Smooth muscle cell (in vitro differentiated cells): ENCODE data around the gene RIMBP2. TPM values are rescaled to one million over a fixed set of nuclear protein-coding genes. Genes with fewer than 3 reads are reported as not detected.

Experiments
- DNase-seq: peaks from one replicate; lab custom pipeline; 2025; ENCODE audit not compliant: unreplicated experiment; lab: John Stamatoyannopoulos, UW
- H2AFZ ChIP-seq: fragments of 200-600 bp; sonication (generic); 2 replicates; pipeline ENCODE4 v1.6.0; 2016; ENCODE audit warnings: antibody characterized with exemption, low read depth, mild to moderate bottlenecking
- H3F3A ChIP-seq: fragments of 200-600 bp; sonication (generic); 2 replicates; pipeline ENCODE4 v1.6.0; 2017; ENCODE audit warnings: antibody characterized with exemption, low read depth
- H3K27ac ChIP-seq: fragments of 200-600 bp; sonication (generic); 2 replicates; pipeline ENCODE4 v1.5.1; 2016; ENCODE audit warnings: low read depth, mild to moderate bottlenecking
- H3K27me3 ChIP-seq: fragments of 200-600 bp; sonication (generic); 2 replicates; pipeline ENCODE4 v1.6.1; 2016; ENCODE audit warnings: low read depth, mild to moderate bottlenecking
- H3K36me3 ChIP-seq: fragments of 200-600 bp; sonication (generic); 2 replicates; pipeline ENCODE4 v1.5.1; 2016; ENCODE audit warnings: low read depth
- H3K4me1 ChIP-seq: fragments of 200-600 bp; sonication (generic); 2 replicates; pipeline ENCODE4 v1.5.1; 2016; ENCODE audit warnings: low read depth
- H3K4me2 ChIP-seq: fragments of 200-600 bp; sonication (generic); 2 replicates; pipeline ENCODE4 v1.6.0; 2016; ENCODE audit warnings: mild to moderate bottlenecking
- H3K4me3 ChIP-seq: fragments of 200-600 bp; sonication (generic); 2 replicates; pipeline ENCODE4 v1.5.1; 2016; ENCODE audit warnings: mild to moderate bottlenecking
- H3K79me2 ChIP-seq: fragments of 200-600 bp; sonication (generic); 2 replicates; pipeline ENCODE4 v1.6.0; 2016; ENCODE audit warnings: low read depth, mild to moderate bottlenecking
- H3K9ac ChIP-seq: fragments of 200-600 bp; sonication (generic); 2 replicates; pipeline ENCODE4 v1.6.0; 2016; ENCODE audit warnings: low read depth
- H3K9me3 ChIP-seq: fragments of 200-600 bp; sonication (generic); replicated peaks from 2 replicates; pipeline ENCODE4 v1.5.1; 2016; ENCODE audit warnings: low read depth
- H4K20me1 ChIP-seq: fragments of 200-600 bp; sonication (generic); 2 replicates; pipeline ENCODE4 v1.6.0; 2016; ENCODE audit warnings: low read depth
- CTCF ChIP-seq: fragments of 200-600 bp; sonication (generic); IDR thresholded peaks from 2 replicates; pipeline ENCODE4 v1.5.1; 2017; ENCODE audit warnings: borderline replicate concordance, mild to moderate bottlenecking, antibody characterized with exemption; ENCODE audit not compliant: insufficient read depth, poor library complexity, severe bottlenecking
- WGBS: methylation state at CpG from one replicate; pipeline ENCODE4 v1.1.7; 2016; ENCODE audit warnings: low lambda C conversion rate; 5-methylcytosine and 5-hydroxymethylcytosine counted together
- polyA plus RNA-seq: library from polyadenylated mRNA; unstranded; fragments of >200 nt; fragmentation: Nextera tagmentation; extraction: Ambion mirVana; gene quantifications from 2 replicates; pipeline ENCODE4 v1.2.1, GENCODE V29; 2016
- total RNA-seq: library from RNA; depleted of rRNA; stranded (reverse); fragments of >200 nt; gene quantifications from 2 replicates; pipeline ENCODE4 v1.2.3, GENCODE V29; 2014

The RIMBP2 gene
- total and polyA plus RNA-seq, 2 experiments from 2014 or later, result 2.3 TPM; not detected in 1

- Histone ChIP-seq H3K9me3 (no peaks in the 10 kb centered on the region), H3K4me3 (no peak overlapping the region), H3K36me3 (no peaks in the 10 kb centered on the region), H3K79me2 (no peaks in the 10 kb centered on the region), H3K4me1 (no peaks in the 10 kb centered on the region), H3F3A (no peaks in the 10 kb centered on the region), H4K20me1 (no peaks in the 10 kb centered on the region), H3K27ac (no peak overlapping the region), H3K27me3 (no peaks in the 10 kb centered on the region), H3K9ac (no peak overlapping the region), H2AFZ (no peak overlapping the region), H3K4me2 (no peak overlapping the region)
- no peak for TF ChIP-seq CTCF
- 94% methylated on average over 12 of the region's 12 CpGs for WGBS
- no peak for DNase-seq
Measured at GRCh38 chr12:130606231-130606630, 109.9 kb downstream of the RIMBP2 start.

DNA sequence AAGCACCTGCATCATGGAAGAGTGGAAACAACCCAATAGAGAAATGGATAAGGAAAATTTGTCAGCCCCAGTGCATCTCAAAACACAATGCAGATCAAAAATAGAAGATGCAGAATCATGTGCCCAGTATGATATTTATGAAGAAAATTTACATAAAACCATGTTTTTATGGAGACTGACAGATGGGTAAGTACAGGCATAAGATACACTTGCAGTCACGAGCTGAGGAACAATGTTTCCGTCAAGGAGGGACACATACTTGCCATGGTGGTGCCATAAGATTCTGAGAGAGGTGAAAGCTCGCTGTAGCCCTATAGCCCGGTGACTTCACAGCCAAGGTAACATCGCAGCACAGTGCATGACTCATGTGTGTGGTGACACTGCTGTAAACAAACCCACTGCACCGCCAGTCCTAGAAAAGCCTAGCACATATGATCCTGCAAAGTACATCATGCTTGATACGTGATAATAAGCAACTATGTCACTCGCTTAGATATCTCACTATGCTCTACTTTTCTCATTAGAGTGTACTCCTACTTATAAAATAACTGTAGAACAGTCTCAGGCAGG, 112.6 kb downstream of the RIMBP2 start:
- no peaks in the 10 kb centered on the region for H4K20me1 ChIP-seq
- 81% methylated on average over 8 of the region's 8 CpGs for WGBS
- H3K36me3 ChIP-seq, result no peaks in the 10 kb centered on the region
- no peaks in the 10 kb centered on the region for H3K27me3 ChIP-seq
- no peaks in the 10 kb centered on the region for H3F3A ChIP-seq
- no peak overlapping the region for H3K9ac ChIP-seq
- no peak overlapping the region for H2AFZ ChIP-seq
- no peaks in the 10 kb centered on the region for H3K79me2 ChIP-seq
- no peak for TF ChIP-seq CTCF
- no peak overlapping the region for H3K27ac ChIP-seq
- H3K9me3 ChIP-seq, result no peaks in the 10 kb centered on the region
- H3K4me1 ChIP-seq, result no peaks in the 10 kb centered on the region
- no peak overlapping the region for H3K4me2 ChIP-seq
- H3K4me3 ChIP-seq, result no peak overlapping the region
- no peak for DNase-seq

DNA sequence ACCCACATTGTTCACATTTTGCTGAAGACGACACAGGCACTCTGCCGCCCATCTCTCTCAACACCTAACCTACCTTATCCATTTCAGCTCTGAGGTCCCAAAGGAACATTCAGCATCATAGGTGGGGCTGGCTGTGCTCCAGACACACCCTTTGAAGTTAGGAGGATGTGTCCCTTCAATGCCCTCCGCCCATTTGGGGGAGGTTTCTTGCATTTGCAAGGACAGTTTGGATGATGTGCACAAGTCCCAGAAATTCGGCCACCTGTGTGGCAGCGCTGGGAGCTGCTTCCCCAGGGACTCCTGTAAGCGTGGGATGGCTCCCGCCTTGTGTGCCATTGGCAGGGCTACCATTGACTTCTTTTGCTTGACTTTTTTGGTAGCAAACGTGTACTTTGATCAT, 113.8 kb downstream of the RIMBP2 start:
- Histone ChIP-seq H3K36me3 (no peaks in the 10 kb centered on the region), H4K20me1 (no peaks in the 10 kb centered on the region), H3F3A (no peaks in the 10 kb centered on the region), H3K27ac (no peak overlapping the region), H3K4me2 (no peak overlapping the region), H3K9ac (no peak overlapping the region), H3K4me1 (no peaks in the 10 kb centered on the region), H3K4me3 (no peak overlapping the region), H3K9me3 (no peaks in the 10 kb centered on the region), H3K79me2 (no peaks in the 10 kb centered on the region), H3K27me3 (no peaks in the 10 kb centered on the region), H2AFZ (no peak overlapping the region)
- no peak for DNase-seq
- 90% methylated on average over 8 of the region's 8 CpGs for WGBS
- no peak for TF ChIP-seq CTCF

DNA sequence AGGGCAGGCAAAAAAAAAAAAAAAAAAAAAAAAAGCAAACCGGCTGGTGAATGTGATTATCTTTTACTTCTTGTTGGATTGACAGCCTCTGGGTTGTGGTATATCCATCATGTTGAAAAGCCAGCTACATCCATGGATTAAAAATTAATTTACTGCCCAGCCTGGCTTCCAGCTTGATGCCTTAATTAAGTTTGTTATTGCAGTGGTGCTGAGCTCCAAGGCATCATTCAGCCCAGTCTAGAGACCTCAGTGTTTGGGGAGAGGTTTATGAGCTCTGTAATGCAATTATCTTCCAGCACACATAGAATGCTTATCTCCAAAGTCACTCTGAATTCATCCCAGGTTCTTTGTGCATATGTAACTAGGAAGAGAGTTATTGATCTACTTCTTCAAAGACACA, 114.8 kb downstream of the RIMBP2 start:
- no peak for TF ChIP-seq CTCF
- Histone ChIP-seq H3K9me3 (no peaks in the 10 kb centered on the region), H3K79me2 (no peaks in the 10 kb centered on the region), H3K27me3 (no peaks in the 10 kb centered on the region), H3K9ac (no peak overlapping the region), H3K4me1 (no peaks in the 10 kb centered on the region), H3K36me3 (no peaks in the 10 kb centered on the region), H4K20me1 (no peaks in the 10 kb centered on the region), H3F3A (no peaks in the 10 kb centered on the region), H3K4me3 (no peak overlapping the region), H3K27ac (no peak overlapping the region), H2AFZ (no peak overlapping the region), H3K4me2 (no peak overlapping the region)
- no peak for DNase-seq
- 79% methylated on average over 1 of the region's 1 CpG for WGBS
